GM12864 (cell line): Measurements from ENCODE around the gene CD7.

ENCODE experiments used
- DNase-seq: peaks from one replicate; pipeline ENCODE4 v3.0.0-alpha.2; 2011; ENCODE audit warnings: low read depth
- H3K4me3 ChIP-seq: 2 replicates; pipeline ENCODE4 v1.5.1; 2011; ENCODE audit warnings: mild to moderate bottlenecking, low read depth, low read length, control low read depth
- CTCF ChIP-seq: IDR thresholded peaks from 2 replicates; pipeline ENCODE4 v1.5.1; 2011; ENCODE audit warnings: low read depth, mild to moderate bottlenecking, moderate library complexity, low read length, control low read depth, inconsistent platforms; ENCODE audit errors: missing control alignments

Gene CD7

GRCh38 chr17:82357394-82357793, 40.0 kb upstream of the CD7 start:
- DNase-seq, result no peak
- TF ChIP-seq CTCF, result no peak
- H3K4me3 ChIP-seq, result no peak overlapping the region

GRCh38 chr17:82356845-82357355, 39.5 kb upstream of the CD7 start:
- no peak for TF ChIP-seq CTCF
- H3K4me3 ChIP-seq, result no peak overlapping the region
- no peak for DNase-seq

- H3K4me3 ChIP-seq, result no peak overlapping the region
- no peak for DNase-seq
- no peak for TF ChIP-seq CTCF
These were observed 38.5 kb upstream of the CD7 start for GRCh38 chr17:82355770-82356427.

- no peak for TF ChIP-seq CTCF
- no peak for DNase-seq
These were observed 37.4 kb upstream of the CD7 start for GRCh38 chr17:82354804-82355308.

GRCh38 chr17:82353484-82353883, 36.1 kb upstream of the CD7 start:
- no peak overlapping the region for H3K4me3 ChIP-seq
- no peak for TF ChIP-seq CTCF
- no peak for DNase-seq

More at GRCh38 chr17:82354804-82355308, 37.4 kb upstream of the CD7 start:
- H3K4me3 ChIP-seq, result no peak overlapping the region

- peak; percentile 68 for DNase-seq
- H3K4me3 ChIP-seq, result no peak overlapping the region
- TF ChIP-seq CTCF, result peak; percentile 95
These were observed 34.5 kb upstream of the CD7 start for GRCh38 chr17:82351713-82352488.
